HEK293 (cell line): ENCODE results near the gene ING5.
A peak's percentile ranks its signal among the peaks of the same experiment; 100 is the strongest.

Source experiments
- CTCF ChIA-PET: fragments of 350-600 bp; formaldehyde crosslinking; extraction: SDS; loops from one replicate; lab custom pipeline; 2021; ENCODE audit warnings: antibody characterized with exemption; lab: Yijun Ruan, JAX
- POLR2A ChIA-PET: fragments of 300-600 bp; formaldehyde crosslinking; extraction: SDS; loops from one replicate; lab custom pipeline; 2020; ENCODE audit warnings: antibody characterized with exemption, inconsistent platforms; lab: Yijun Ruan, JAX
- H3K27ac ChIP-seq: fragments of 200-500 bp; sonication (Bioruptor generic); 2 replicates; pipeline ENCODE4 v1.5.1; 2014; ENCODE audit warnings: low read depth, low read length, control low read depth, inconsistent platforms; ENCODE audit errors: extremely low read depth
- H3K36me3 ChIP-seq, 2 experiments: fragments of 200-500 bp in 1 of 2; sonication (Bioruptor generic) in 1 of 2; 1 replicate in 1 of 2; 2 replicates in 1 of 2; pipeline ENCODE4 v1.5.1; 2014 to 2017; ENCODE audit warnings: inconsistent platforms in 2 of 2, low read length in 2 of 2; ENCODE audit not compliant: control insufficient read depth in 2 of 2, insufficient read depth in 1 of 2
- H3K4me1 ChIP-seq: fragments of 200-500 bp; sonication (Bioruptor generic); 2 replicates; pipeline ENCODE4 v1.5.1; 2014; ENCODE audit warnings: mild to moderate bottlenecking, low read length, inconsistent platforms; ENCODE audit not compliant: control insufficient read depth, insufficient read depth
- H3K4me3 ChIP-seq: 2 replicates; pipeline ENCODE4 v1.5.1; 2011; ENCODE audit warnings: low read depth, mild to moderate bottlenecking, control low read depth, low read length, moderate library complexity
- H3K9me3 ChIP-seq: fragments of 200-500 bp; sonication (Bioruptor generic); 2 replicates; pipeline ENCODE4 v1.5.1; 2014; ENCODE audit warnings: low read depth, low read length, inconsistent platforms; ENCODE audit not compliant: control insufficient read depth, insufficient read depth
- EGR2 ChIP-seq: fragments of 450-650 bp; formaldehyde crosslinking; IDR thresholded peaks from 2 replicates; pipeline ENCODE4 v1.5.1; 2016; ENCODE audit warnings: low read depth, missing biosample characterization, missing genetic modification characterization
- GLIS2 ChIP-seq: fragments of 450-650 bp; formaldehyde crosslinking; IDR thresholded peaks from 2 replicates; pipeline ENCODE4 v1.5.1; 2016; ENCODE audit warnings: missing biosample characterization, missing genetic modification characterization
- KLF1 ChIP-seq: fragments of 450-650 bp; formaldehyde crosslinking; IDR thresholded peaks from 2 replicates; pipeline ENCODE4 v1.5.1; 2016; ENCODE audit warnings: missing biosample characterization, missing genetic modification characterization
- MZF1 ChIP-seq: fragments of 450-650 bp; formaldehyde crosslinking; IDR thresholded peaks from 2 replicates; pipeline ENCODE4 v1.5.1; 2017; ENCODE audit warnings: missing biosample characterization, missing genetic modification characterization, borderline replicate concordance
- ZBTB1 ChIP-seq: fragments of 450-650 bp; formaldehyde crosslinking; IDR thresholded peaks from 2 replicates; pipeline ENCODE4 v1.5.1; 2016; ENCODE audit warnings: missing biosample characterization, missing genetic modification characterization
- ZEB2 ChIP-seq: fragments of 450-650 bp; formaldehyde crosslinking; IDR thresholded peaks from 2 replicates; pipeline ENCODE4 v1.5.1; 2016; ENCODE audit warnings: missing biosample characterization, missing genetic modification characterization
- ZFHX2 ChIP-seq: fragments of 450-650 bp; formaldehyde crosslinking; conservative IDR thresholded peaks from 2 replicates; pipeline ENCODE4 v1.5.1; 2016; ENCODE audit warnings: missing biosample characterization, missing genetic modification characterization
- ZFP37 ChIP-seq: fragments of 450-650 bp; formaldehyde crosslinking; IDR thresholded peaks from 2 replicates; pipeline ENCODE4 v1.5.1; 2016; ENCODE audit warnings: missing biosample characterization, missing genetic modification characterization
- ZNF132 ChIP-seq: fragments of 450-650 bp; formaldehyde crosslinking; IDR thresholded peaks from 2 replicates; pipeline ENCODE4 v1.5.1; 2017; ENCODE audit warnings: missing biosample characterization, missing genetic modification characterization, borderline replicate concordance
- ZNF174 ChIP-seq: fragments of 450-650 bp; formaldehyde crosslinking; IDR thresholded peaks from 2 replicates; pipeline ENCODE4 v1.5.0; 2017; ENCODE audit warnings: missing biosample characterization, mild to moderate bottlenecking, missing genetic modification characterization
- ZNF202 ChIP-seq: fragments of 450-650 bp; formaldehyde crosslinking; IDR thresholded peaks from 2 replicates; pipeline ENCODE4 v1.5.1; 2016; ENCODE audit warnings: missing biosample characterization, missing genetic modification characterization, borderline replicate concordance
- ZNF214 ChIP-seq: fragments of 450-650 bp; formaldehyde crosslinking; IDR thresholded peaks from 2 replicates; pipeline ENCODE4 v1.5.1; 2017; ENCODE audit warnings: missing biosample characterization, mild to moderate bottlenecking, missing genetic modification characterization, borderline replicate concordance
- ZNF274 ChIP-seq, 2 experiments: fragments of 200-500 bp in 1 of 2; fragments of 450-650 bp in 1 of 2; sonication (Bioruptor generic) in 1 of 2; formaldehyde crosslinking in 1 of 2; IDR thresholded peaks; 2 replicates each; pipeline versions ENCODE4 v1.5.1 to v1.6.1; 2014 to 2016; ENCODE audit warnings: borderline replicate concordance in 1 of 2, inconsistent platforms in 1 of 2, low read length in 1 of 2, missing biosample characterization in 1 of 2, missing genetic modification characterization in 1 of 2
- ZNF302 ChIP-seq: fragments of 450-650 bp; formaldehyde crosslinking; IDR thresholded peaks from 2 replicates; pipeline ENCODE4 v1.5.1; 2016; ENCODE audit warnings: missing biosample characterization, missing genetic modification characterization, low read depth
- ZNF561 ChIP-seq: fragments of 450-650 bp; IDR thresholded peaks from 2 replicates; pipeline ENCODE4 v1.5.1; 2018; ENCODE audit warnings: missing biosample characterization, missing genetic modification characterization, borderline replicate concordance
- ZNF76 ChIP-seq: fragments of 450-650 bp; formaldehyde crosslinking; IDR thresholded peaks from 2 replicates; pipeline ENCODE4; 2016; ENCODE audit warnings: low read depth, missing biosample characterization, missing genetic modification characterization, borderline replicate concordance
- ZSCAN16 ChIP-seq: fragments of 450-650 bp; formaldehyde crosslinking; IDR thresholded peaks from 2 replicates; pipeline ENCODE4 v1.5.1; 2016; ENCODE audit warnings: missing biosample characterization, missing genetic modification characterization
- TF ChIP-seq, protein P1 (sequence below): fragments of 450-650 bp; formaldehyde crosslinking; IDR thresholded peaks from 2 replicates; pipeline ENCODE4; 2016; ENCODE audit warnings: missing biosample characterization, missing genetic modification characterization
- TF ChIP-seq, protein P2 (sequence below): fragments of 450-650 bp; formaldehyde crosslinking; IDR thresholded peaks from 2 replicates; pipeline ENCODE4 v1.5.1; 2016; ENCODE audit warnings: missing biosample characterization, missing genetic modification characterization
- TF ChIP-seq, protein P3 (sequence below): fragments of 450-650 bp; formaldehyde crosslinking; IDR thresholded peaks from 2 replicates; pipeline ENCODE4 v1.5.1; 2016; ENCODE audit warnings: missing biosample characterization, missing genetic modification characterization
- TF ChIP-seq, protein P4 (sequence below): fragments of 450-650 bp; formaldehyde crosslinking; IDR thresholded peaks from 2 replicates; pipeline ENCODE4 v1.5.1; 2016; ENCODE audit warnings: missing biosample characterization, missing genetic modification characterization, low read depth
- TF ChIP-seq, protein P5 (sequence below): fragments of 450-650 bp; formaldehyde crosslinking; IDR thresholded peaks from 2 replicates; pipeline ENCODE4 v1.5.1; 2016; ENCODE audit warnings: missing biosample characterization, missing genetic modification characterization

Gene ING5

DNA sequence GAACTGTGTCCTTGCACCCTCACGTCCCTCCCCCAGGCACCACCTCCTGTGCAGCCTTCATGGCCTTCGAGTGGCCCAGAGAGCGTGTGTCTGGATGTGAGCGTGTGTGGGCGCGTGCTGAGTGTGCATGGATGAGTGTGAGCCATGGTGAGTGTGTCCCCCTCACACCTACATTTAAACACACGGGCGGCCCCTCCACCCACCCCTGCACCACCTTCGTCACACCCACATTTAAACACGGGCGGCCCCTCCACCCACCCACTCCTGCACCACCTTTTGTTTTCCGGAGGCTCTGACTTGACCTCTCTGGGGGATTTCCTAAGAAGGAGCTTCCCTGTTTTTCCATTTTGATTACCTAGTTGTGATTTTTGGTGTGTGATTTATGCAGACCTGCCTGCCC is 33.0 kb upstream of the ING5 start:
- Histone ChIP-seq H3K4me3 (no peak overlapping the region), H3K4me1 (no peaks in the 10 kb centered on the region; the same call in 1 of the 2 replicates), H3K36me3 (peaks cover 0 to 66% of the 10 kb centered on the region in 2 experiments; a peak in 1 of 3 replicates), H3K27ac (no peak overlapping the region), H3K9me3 (no peaks in the 10 kb centered on the region)
- CTCF ChIA-PET, result interaction anchor here (0.6 to 1.7 kb wide), 4 partner anchors 8 to 829 kb away, joined by 3 to 4 read pairs (median 4); no protein-coding TSS in a partner anchor
- POLR2A ChIA-PET, result no interaction called here
- TF ChIP-seq EGR2 (tag by site-specific recombination), result peak; percentile 86
- peak; percentile 86 for TF ChIP-seq ZFHX2 (tag by site-specific recombination)
- no peak for TF ChIP-seq ZNF561 (tag by site-specific recombination)
- peak; percentile 59 for TF ChIP-seq KLF1 (tag by site-specific recombination)
- TF ChIP-seq, protein P1, sequence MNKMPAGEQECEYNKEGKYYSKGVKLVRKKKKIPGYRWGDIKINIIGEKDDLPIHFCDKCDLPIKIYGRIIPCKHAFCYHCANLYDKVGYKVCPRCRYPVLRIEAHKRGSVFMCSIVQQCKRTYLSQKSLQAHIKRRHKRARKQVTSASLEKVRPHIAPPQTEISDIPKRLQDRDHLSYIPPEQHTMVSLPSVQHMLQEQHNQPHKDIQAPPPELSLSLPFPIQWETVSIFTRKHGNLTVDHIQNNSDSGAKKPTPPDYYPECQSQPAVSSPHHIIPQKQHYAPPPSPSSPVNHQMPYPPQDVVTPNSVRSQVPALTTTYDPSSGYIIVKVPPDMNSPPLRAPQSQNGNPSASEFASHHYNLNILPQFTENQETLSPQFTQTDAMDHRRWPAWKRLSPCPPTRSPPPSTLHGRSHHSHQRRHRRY (tag by site-specific recombination), result no peak
- no peak for TF ChIP-seq MZF1

DNA sequence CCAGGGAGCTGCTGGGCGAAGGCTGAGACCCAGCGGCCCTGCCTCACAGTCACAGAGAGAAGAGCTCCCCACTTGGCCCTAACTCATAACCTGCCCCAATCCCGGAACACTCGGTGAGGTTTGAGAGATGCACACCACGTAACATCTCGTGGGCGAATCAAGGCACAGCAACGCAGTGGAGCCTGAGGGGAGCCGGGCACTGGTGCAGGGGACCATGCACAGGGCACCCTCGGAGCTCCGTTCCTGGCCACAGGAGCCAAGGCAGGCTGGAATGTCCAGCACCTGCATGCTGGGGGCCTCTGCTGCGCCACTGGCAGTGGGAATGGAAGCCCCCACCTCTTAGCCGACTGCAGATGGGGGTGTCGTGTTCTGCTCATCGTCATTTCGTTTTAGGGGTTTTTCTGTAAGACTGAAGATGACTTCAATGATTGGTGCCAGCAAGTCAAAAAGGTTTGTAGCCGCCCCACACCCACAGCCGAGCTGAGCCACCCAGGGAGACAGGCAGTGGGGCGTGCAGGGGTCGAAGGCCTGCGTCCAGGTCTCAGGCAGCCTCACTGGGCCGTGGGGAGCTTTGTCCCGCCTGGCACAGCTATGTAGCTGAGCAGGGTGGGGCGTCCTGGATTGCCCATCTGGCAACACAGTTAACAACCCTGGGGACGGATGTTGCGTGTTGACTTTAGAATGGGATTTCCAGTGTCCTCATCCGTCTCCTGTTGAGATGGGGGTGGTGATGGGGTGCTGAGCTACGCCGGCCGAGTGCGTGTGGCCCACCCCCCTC is 31.3 kb upstream of the ING5 start:
- POLR2A ChIA-PET, result interaction anchor here (0.6 to 1.5 kb wide), 2 partner anchors 16 to 84 kb away, joined by 4 to 5 read pairs; partner anchors contain the start of gene DTYMK
- TF ChIP-seq, protein P2, sequence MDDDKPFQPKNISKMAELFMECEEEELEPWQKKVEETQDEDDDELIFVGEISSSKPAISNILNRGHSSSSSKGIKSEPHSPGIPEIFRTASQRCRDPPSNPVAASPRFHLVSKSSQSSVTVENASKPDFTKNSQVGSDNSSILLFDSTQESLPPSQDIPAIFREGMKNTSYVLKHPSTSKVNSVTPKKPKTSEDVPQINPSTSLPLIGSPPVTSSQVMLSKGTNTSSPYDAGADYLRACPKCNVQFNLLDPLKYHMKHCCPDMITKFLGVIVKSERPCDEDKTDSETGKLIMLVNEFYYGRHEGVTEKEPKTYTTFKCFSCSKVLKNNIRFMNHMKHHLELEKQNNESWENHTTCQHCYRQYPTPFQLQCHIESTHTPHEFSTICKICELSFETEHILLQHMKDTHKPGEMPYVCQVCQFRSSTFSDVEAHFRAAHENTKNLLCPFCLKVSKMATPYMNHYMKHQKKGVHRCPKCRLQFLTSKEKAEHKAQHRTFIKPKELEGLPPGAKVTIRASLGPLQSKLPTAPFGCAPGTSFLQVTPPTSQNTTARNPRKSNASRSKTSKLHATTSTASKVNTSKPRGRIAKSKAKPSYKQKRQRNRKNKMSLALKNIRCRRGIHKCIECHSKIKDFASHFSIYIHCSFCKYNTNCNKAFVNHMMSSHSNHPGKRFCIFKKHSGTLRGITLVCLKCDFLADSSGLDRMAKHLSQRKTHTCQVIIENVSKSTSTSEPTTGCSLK (tag by site-specific recombination), result no peak
- TF ChIP-seq, protein P3, sequence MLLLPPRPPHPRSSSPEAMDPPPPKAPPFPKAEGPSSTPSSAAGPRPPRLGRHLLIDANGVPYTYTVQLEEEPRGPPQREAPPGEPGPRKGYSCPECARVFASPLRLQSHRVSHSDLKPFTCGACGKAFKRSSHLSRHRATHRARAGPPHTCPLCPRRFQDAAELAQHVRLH (tag by site-specific recombination), result no peak
- TF ChIP-seq ZSCAN16 (tag by site-specific recombination), result no peak
- TF ChIP-seq, protein P4, sequence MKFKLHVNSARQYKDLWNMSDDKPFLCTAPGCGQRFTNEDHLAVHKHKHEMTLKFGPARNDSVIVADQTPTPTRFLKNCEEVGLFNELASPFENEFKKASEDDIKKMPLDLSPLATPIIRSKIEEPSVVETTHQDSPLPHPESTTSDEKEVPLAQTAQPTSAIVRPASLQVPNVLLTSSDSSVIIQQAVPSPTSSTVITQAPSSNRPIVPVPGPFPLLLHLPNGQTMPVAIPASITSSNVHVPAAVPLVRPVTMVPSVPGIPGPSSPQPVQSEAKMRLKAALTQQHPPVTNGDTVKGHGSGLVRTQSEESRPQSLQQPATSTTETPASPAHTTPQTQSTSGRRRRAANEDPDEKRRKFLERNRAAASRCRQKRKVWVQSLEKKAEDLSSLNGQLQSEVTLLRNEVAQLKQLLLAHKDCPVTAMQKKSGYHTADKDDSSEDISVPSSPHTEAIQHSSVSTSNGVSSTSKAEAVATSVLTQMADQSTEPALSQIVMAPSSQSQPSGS (tag by site-specific recombination), result no peak
- TF ChIP-seq ZNF274 (IDR thresholded peaks at IDR 0.05; ENCODE audit: low read length), result no peak
- TF ChIP-seq ZNF274 (tag by site-specific recombination; IDR thresholded peaks at IDR 0.05; ENCODE audit: borderline replicate concordance), result no peak
- TF ChIP-seq ZNF76 (tag by site-specific recombination), result no peak
- TF ChIP-seq GLIS2 (tag by site-specific recombination), result no peak
- no peak for TF ChIP-seq ZFP37 (tag by site-specific recombination)
- no peak for TF ChIP-seq ZNF214 (tag by site-specific recombination)
- TF ChIP-seq ZNF174 (tag by site-specific recombination), result no peak
- no peak for TF ChIP-seq KLF1 (tag by site-specific recombination)
- TF ChIP-seq ZEB2 (tag by site-specific recombination), result no peak
- TF ChIP-seq, protein P5, sequence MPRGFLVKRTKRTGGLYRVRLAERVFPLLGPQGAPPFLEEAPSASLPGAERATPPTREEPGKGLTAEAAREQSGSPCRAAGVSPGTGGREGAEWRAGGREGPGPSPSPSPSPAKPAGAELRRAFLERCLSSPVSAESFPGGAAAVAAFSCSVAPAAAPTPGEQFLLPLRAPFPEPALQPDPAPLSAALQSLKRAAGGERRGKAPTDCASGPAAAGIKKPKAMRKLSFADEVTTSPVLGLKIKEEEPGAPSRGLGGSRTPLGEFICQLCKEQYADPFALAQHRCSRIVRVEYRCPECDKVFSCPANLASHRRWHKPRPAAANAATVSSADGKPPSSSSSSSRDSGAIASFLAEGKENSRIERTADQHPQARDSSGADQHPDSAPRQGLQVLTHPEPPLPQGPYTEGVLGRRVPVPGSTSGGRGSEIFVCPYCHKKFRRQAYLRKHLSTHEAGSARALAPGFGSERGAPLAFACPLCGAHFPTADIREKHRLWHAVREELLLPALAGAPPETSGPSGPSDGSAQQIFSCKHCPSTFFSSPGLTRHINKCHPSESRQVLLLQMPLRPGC (tag by site-specific recombination), result no peak
- no peak for TF ChIP-seq ZBTB1 (tag by site-specific recombination)
- TF ChIP-seq ZNF302 (tag by site-specific recombination), result no peak
- TF ChIP-seq ZNF202 (tag by site-specific recombination), result no peak
- TF ChIP-seq ZNF132 (tag by site-specific recombination), result no peak
- TF ChIP-seq, all 188 proteins: peak for 0
- Histone ChIP-seq H3K27ac (no peak overlapping the region), H3K36me3 (peaks cover 0 to 80% of the 10 kb centered on the region in 2 experiments; a peak in 1 of 3 replicates), H3K9me3 (no peaks in the 10 kb centered on the region), H3K4me1 (no peaks in the 10 kb centered on the region), H3K4me3 (no peak overlapping the region)
- CTCF ChIA-PET, result interaction anchor here (1.7 kb wide), 1 partner anchor 11 kb away, joined by 4 read pairs; no protein-coding TSS in a partner anchor
